ENCODE data around the gene MEIS2.

Gene MEIS2

GRCh38 chr15:36924034-36924433 lies 176.3 kb downstream of the MEIS2 start:
- no peak for ATAC-seq

GRCh38 chr15:36921484-36922091 lies 178.8 kb downstream of the MEIS2 start:
- Mint-ChIP-seq H3K27ac (no peak overlapping the region), H3K4me3 (no peak overlapping the region), H3K9me3 (peaks cover 4% of the 10 kb centered on the region), H3K4me1 (no peaks in the 10 kb centered on the region), H3K36me3 (no peaks in the 10 kb centered on the region)
- no peak for ATAC-seq
- DNase-seq (ENCODE audit: low spot score in 2 of 2), result no peak

More at GRCh38 chr15:36924034-36924433, 176.3 kb downstream of the MEIS2 start:
- Mint-ChIP-seq H3K36me3 (no peaks in the 10 kb centered on the region), H3K4me3 (no peak overlapping the region), H3K27ac (no peak overlapping the region), H3K4me1 (no peaks in the 10 kb centered on the region), H3K9me3 (peaks cover 3% of the 10 kb centered on the region)
- no peak for DNase-seq (ENCODE audit: low spot score in 2 of 2)

GRCh38 chr15:36917411-36918267 lies 182.7 kb downstream of the MEIS2 start:
- Mint-ChIP-seq H3K4me1 (no peaks in the 10 kb centered on the region), H3K36me3 (no peaks in the 10 kb centered on the region), H3K9me3 (peaks cover 4% of the 10 kb centered on the region), H3K4me3 (no peak overlapping the region), H3K27ac (no peak overlapping the region)
- DNase-seq (ENCODE audit: low spot score in 2 of 2) (no peak), ATAC-seq (no peak)

GRCh38 chr15:36914960-36915808 lies 185.2 kb downstream of the MEIS2 start:
- H3K36me3 Mint-ChIP-seq, result no peaks in the 10 kb centered on the region
- H3K27ac Mint-ChIP-seq, result no peak overlapping the region
- no peak overlapping the region for H3K4me3 Mint-ChIP-seq
- ATAC-seq (no peak), DNase-seq (ENCODE audit: low spot score in 2 of 2) (no peak)
- no peaks in the 10 kb centered on the region for H3K4me1 Mint-ChIP-seq
- peaks cover 4% of the 10 kb centered on the region for H3K9me3 Mint-ChIP-seq

GRCh38 chr15:36914466-36914865 lies 185.9 kb downstream of the MEIS2 start:
- Mint-ChIP-seq H3K4me3 (no peak overlapping the region), H3K27ac (no peak overlapping the region), H3K9me3 (peaks cover 4% of the 10 kb centered on the region), H3K4me1 (no peaks in the 10 kb centered on the region), H3K36me3 (no peaks in the 10 kb centered on the region)
- no peak for DNase-seq (ENCODE audit: low spot score in 2 of 2)
- no peak for ATAC-seq

GRCh38 chr15:36912311-36912712 lies 188.0 kb downstream of the MEIS2 start:
- Mint-ChIP-seq H3K4me1 (no peaks in the 10 kb centered on the region), H3K27ac (no peak overlapping the region), H3K9me3 (no peaks in the 10 kb centered on the region), H3K36me3 (no peaks in the 10 kb centered on the region), H3K4me3 (no peak overlapping the region)
- DNase-seq (ENCODE audit: low spot score in 2 of 2) (no peak), ATAC-seq (no peak)

GRCh38 chr15:36911322-36911944 lies 188.9 kb downstream of the MEIS2 start:
- Mint-ChIP-seq H3K36me3 (no peaks in the 10 kb centered on the region), H3K4me3 (no peak overlapping the region), H3K4me1 (no peaks in the 10 kb centered on the region), H3K9me3 (no peaks in the 10 kb centered on the region), H3K27ac (no peak overlapping the region)
- ATAC-seq, result no peak
- DNase-seq (ENCODE audit: low spot score in 2 of 2), result no peak

GRCh38 chr15:36908991-36909390 lies 191.4 kb downstream of the MEIS2 start:
- no peaks in the 10 kb centered on the region for H3K9me3 Mint-ChIP-seq
- H3K36me3 Mint-ChIP-seq, result no peaks in the 10 kb centered on the region
- no peaks in the 10 kb centered on the region for H3K4me1 Mint-ChIP-seq
- H3K4me3 Mint-ChIP-seq, result no peak overlapping the region
- no peak for DNase-seq (ENCODE audit: low spot score in 2 of 2)
- ATAC-seq, result no peak
- H3K27ac Mint-ChIP-seq, result no peak overlapping the region

- Mint-ChIP-seq H3K4me3 (no peak overlapping the region), H3K4me1 (no peaks in the 10 kb centered on the region), H3K36me3 (no peaks in the 10 kb centered on the region)
Observed at GRCh38 chr15:36907295-36907694, 193.1 kb downstream of the MEIS2 start.

GRCh38 chr15:36905908-36906307 lies 194.4 kb downstream of the MEIS2 start:
- no peaks in the 10 kb centered on the region for H3K4me1 Mint-ChIP-seq

More at GRCh38 chr15:36907295-36907694, 193.1 kb downstream of the MEIS2 start:
- DNase-seq (ENCODE audit: low spot score in 2 of 2) (no peak), ATAC-seq (no peak)
- Mint-ChIP-seq H3K27ac (no peak overlapping the region), H3K9me3 (no peaks in the 10 kb centered on the region)

GRCh38 chr15:36904715-36905114 lies 195.6 kb downstream of the MEIS2 start:
- Mint-ChIP-seq H3K27ac (no peak overlapping the region), H3K4me1 (no peaks in the 10 kb centered on the region), H3K36me3 (no peaks in the 10 kb centered on the region), H3K9me3 (no peaks in the 10 kb centered on the region), H3K4me3 (no peak overlapping the region)
- no peak for DNase-seq (ENCODE audit: low spot score in 2 of 2)
- ATAC-seq, result no peak

More at GRCh38 chr15:36905908-36906307, 194.4 kb downstream of the MEIS2 start:
- ATAC-seq (no peak), DNase-seq (ENCODE audit: low spot score in 2 of 2) (no peak)
- Mint-ChIP-seq H3K36me3 (no peaks in the 10 kb centered on the region), H3K27ac (no peak overlapping the region), H3K4me3 (no peak overlapping the region), H3K9me3 (no peaks in the 10 kb centered on the region)

- Mint-ChIP-seq H3K4me1 (no peaks in the 10 kb centered on the region), H3K36me3 (no peaks in the 10 kb centered on the region), H3K9me3 (no peaks in the 10 kb centered on the region), H3K4me3 (no peak overlapping the region), H3K27ac (no peak overlapping the region)
- ATAC-seq (no peak), DNase-seq (ENCODE audit: low spot score in 2 of 2) (no peak)
Observed at GRCh38 chr15:36903922-36904556, 196.3 kb downstream of the MEIS2 start.

- DNase-seq (ENCODE audit: low spot score in 2 of 2) (no peak), ATAC-seq (no peak)
- no peaks in the 10 kb centered on the region for H3K4me1 Mint-ChIP-seq
- H3K36me3 Mint-ChIP-seq, result no peaks in the 10 kb centered on the region
- H3K4me3 Mint-ChIP-seq, result no peak overlapping the region
- H3K9me3 Mint-ChIP-seq, result no peaks in the 10 kb centered on the region
- no peak overlapping the region for H3K27ac Mint-ChIP-seq
Observed at GRCh38 chr15:36903195-36903594, 197.2 kb downstream of the MEIS2 start.

- no peaks in the 10 kb centered on the region for H3K36me3 Mint-ChIP-seq
- no peaks in the 10 kb centered on the region for H3K9me3 Mint-ChIP-seq
- H3K27ac Mint-ChIP-seq, result no peak overlapping the region
- no peak for ATAC-seq
- no peak overlapping the region for H3K4me3 Mint-ChIP-seq
- no peak for DNase-seq (ENCODE audit: low spot score in 2 of 2)
- H3K4me1 Mint-ChIP-seq, result no peaks in the 10 kb centered on the region
Observed at GRCh38 chr15:36901012-36901411, 199.3 kb downstream of the MEIS2 start.

- Mint-ChIP-seq H3K4me3 (no peak overlapping the region), H3K27ac (no peak overlapping the region), H3K4me1 (no peaks in the 10 kb centered on the region), H3K36me3 (no peaks in the 10 kb centered on the region), H3K9me3 (no peaks in the 10 kb centered on the region)
- DNase-seq (ENCODE audit: low spot score in 2 of 2) (no peak), ATAC-seq (no peak)
Observed at GRCh38 chr15:36899696-36900095, 200.7 kb downstream of the MEIS2 start.

Measured in stimulated activated effector memory CD8-positive, alpha-beta T cell treated with anti-CD3 and anti-CD28 coated beads, Interleukin-12 subunit alpha, Interleukin-12 subunit beta, amount 100 ng/mL, for 72 hours (primary cell).